ENCODE measurements around the gene POLR3E. TPM values are rescaled to one million over a fixed set of nuclear protein-coding genes. Genes with fewer than 3 reads are reported as not detected.
A peak's percentile ranks its signal among the peaks of the same experiment; 100 is the strongest.

Gene POLR3E
- total RNA-seq, 3 donors from 2014 or later = 59.0 to 72.4 (median 64.0) TPM

- no peaks in the 10 kb centered on the region for H3K4me1 ChIP-seq
- intact Hi-C loops (cut with DNase I; ENCODE audit: low total_unique reads) = no loop called here
Observed at GRCh38 chr16:22312897-22313781, 15.9 kb downstream of the POLR3E start.

GRCh38 chr16:22313876-22314470 lies 16.8 kb downstream of the POLR3E start:
- DNase-seq (ENCODE audit: low spot score in 2 of 2) = no peak
- Histone ChIP-seq H3K4me1 (no peaks in the 10 kb centered on the region), H3K27me3 (no peaks in the 10 kb centered on the region), H3K36me3 (no peaks in the 10 kb centered on the region), H3K9me3 (no peaks in the 10 kb centered on the region), H3K27ac (peak overlapping the region; percentile 48), H3K4me3 (no peak overlapping the region)
- intact Hi-C loops (cut with DNase I; ENCODE audit: low total_unique reads) = no loop called here
- TF ChIP-seq POLR2AphosphoS5 (IDR thresholded peaks at IDR 0.05) (no peak), POLR2A (IDR thresholded peaks at IDR 0.05) (no peak), CTCF (IDR thresholded peaks at IDR 0.05) (no peak)

More at GRCh38 chr16:22312897-22313781, 15.9 kb downstream of the POLR3E start:
- TF ChIP-seq POLR2AphosphoS5 (IDR thresholded peaks at IDR 0.05) = no peak
- TF ChIP-seq CTCF (IDR thresholded peaks at IDR 0.05) = no peak
- TF ChIP-seq POLR2A (IDR thresholded peaks at IDR 0.05) = no peak
- Histone ChIP-seq H3K9me3 (no peaks in the 10 kb centered on the region), H3K27ac (peak overlapping the region; percentile 12 to 48), H3K27me3 (no peaks in the 10 kb centered on the region), H3K36me3 (no peaks in the 10 kb centered on the region), H3K4me3 (no peak overlapping the region)
- no peak for DNase-seq (ENCODE audit: low spot score in 2 of 2)

GRCh38 chr16:22314661-22315626 lies 17.7 kb downstream of the POLR3E start:
- no peaks in the 10 kb centered on the region for H3K36me3 ChIP-seq
- no peaks in the 10 kb centered on the region for H3K4me1 ChIP-seq
- peak overlapping the region in 2 of 3 donors; percentile 2 to 25 for H3K4me3 ChIP-seq
- intact Hi-C loops (cut with DNase I; ENCODE audit: low total_unique reads) = no loop called here
- no peaks in the 10 kb centered on the region for H3K9me3 ChIP-seq
- TF ChIP-seq CTCF (IDR thresholded peaks at IDR 0.05) (no peak), POLR2AphosphoS5 (IDR thresholded peaks at IDR 0.05) (no peak), POLR2A (IDR thresholded peaks at IDR 0.05) (no peak)
- peak overlapping the region; percentile 48 for H3K27ac ChIP-seq
- peak in 1 of 2 donors; percentile 62 for DNase-seq (ENCODE audit: low spot score in 2 of 2)
- H3K27me3 ChIP-seq = no peaks in the 10 kb centered on the region

- Histone ChIP-seq H3K27me3 (no peaks in the 10 kb centered on the region), H3K4me1 (no peaks in the 10 kb centered on the region), H3K9me3 (no peaks in the 10 kb centered on the region), H3K27ac (no peak overlapping the region), H3K36me3 (no peaks in the 10 kb centered on the region), H3K4me3 (no peak overlapping the region)
- TF ChIP-seq POLR2AphosphoS5 (IDR thresholded peaks at IDR 0.05) (no peak), POLR2A (IDR thresholded peaks at IDR 0.05) (no peak), CTCF (IDR thresholded peaks at IDR 0.05) (no peak)
- intact Hi-C loops (cut with DNase I; ENCODE audit: low total_unique reads) = no loop called here
- DNase-seq (ENCODE audit: low spot score in 2 of 2) = no peak
Observed at GRCh38 chr16:22315979-22316378, 18.8 kb downstream of the POLR3E start.

Data from breast epithelium (tissue), 4 donors.